WTC11 (cell line): ENCODE data around the gene SLC35E3. TPM values are rescaled to one million over a fixed set of nuclear protein-coding genes. Genes with fewer than 3 reads are reported as not detected.
A peak's percentile ranks its signal among the peaks of the same experiment; 100 is the strongest.

Experiments
- AFF4 ChIP-seq: sonication (generic); formaldehyde crosslinking; IDR thresholded peaks from 2 replicates; pipeline ENCODE4 v1.8.1; 2023; ENCODE audit warnings: mild to moderate bottlenecking, missing genetic modification reagents, borderline replicate concordance
- ARID4B ChIP-seq: sonication (generic); formaldehyde crosslinking; IDR thresholded peaks from 2 replicates; pipeline ENCODE4 v1.8.0; 2023; ENCODE audit warnings: missing genetic modification reagents, mild to moderate bottlenecking, borderline replicate concordance
- ATF1 ChIP-seq: sonication (generic); formaldehyde crosslinking; IDR thresholded peaks from 2 replicates; pipeline ENCODE4 v1.8.1; 2023; ENCODE audit warnings: mild to moderate bottlenecking, moderate library complexity, missing genetic modification reagents
- CBFB ChIP-seq: sonication (generic); formaldehyde crosslinking; IDR thresholded peaks from 2 replicates; pipeline ENCODE4 v1.8.1; 2022; ENCODE audit warnings: mild to moderate bottlenecking, low read depth, missing genetic modification reagents
- CREM ChIP-seq: sonication (generic); formaldehyde crosslinking; IDR thresholded peaks from 2 replicates; pipeline ENCODE4 v1.8.1; 2022; ENCODE audit warnings: mild to moderate bottlenecking, missing genetic modification reagents, moderate library complexity
- EMX1 ChIP-seq: fragments of 250-450 bp; sonication (Bioruptor Pico); IDR thresholded peaks from 2 replicates; pipeline ENCODE4 v1.8.0; 2021; ENCODE audit warnings: mild to moderate bottlenecking
- FOXJ3 ChIP-seq: sonication (generic); formaldehyde crosslinking; IDR thresholded peaks from 2 replicates; pipeline ENCODE4 v1.9.0; 2021; ENCODE audit warnings: missing genetic modification reagents, mild to moderate bottlenecking, borderline replicate concordance
- FOXK1 ChIP-seq: sonication (generic); formaldehyde crosslinking; IDR thresholded peaks from 2 replicates; pipeline ENCODE4 v1.8.0; 2022; ENCODE audit warnings: mild to moderate bottlenecking, moderate library complexity, missing genetic modification reagents
- FOXP1 ChIP-seq: sonication (generic); formaldehyde crosslinking; IDR thresholded peaks from 2 replicates; pipeline ENCODE4 v1.8.0; 2022; ENCODE audit warnings: missing genetic modification reagents, mild to moderate bottlenecking, moderate library complexity, borderline replicate concordance
- FOXP4 ChIP-seq: sonication (generic); formaldehyde crosslinking; IDR thresholded peaks from 2 replicates; pipeline ENCODE4 v1.8.0; 2022; ENCODE audit warnings: mild to moderate bottlenecking, missing genetic modification reagents
- GTF2I ChIP-seq: fragments of 250-450 bp; sonication (Bioruptor Pico); conservative IDR thresholded peaks from 2 replicates; pipeline ENCODE4 v1.4.0; 2021; ENCODE audit warnings: mild to moderate bottlenecking
- KAT7 ChIP-seq: sonication (generic); formaldehyde crosslinking; IDR thresholded peaks from 2 replicates; pipeline ENCODE4 v1.8.1; 2023; ENCODE audit warnings: missing genetic modification reagents, mild to moderate bottlenecking, borderline replicate concordance
- MYBL2 ChIP-seq: sonication (generic); formaldehyde crosslinking; IDR thresholded peaks from 2 replicates; pipeline ENCODE4 v1.8.1; 2023; ENCODE audit warnings: mild to moderate bottlenecking, moderate library complexity, missing genetic modification reagents
- PRDM15 ChIP-seq: sonication (generic); formaldehyde crosslinking; IDR thresholded peaks from 2 replicates; pipeline ENCODE4 v1.8.0; 2022; ENCODE audit warnings: missing genetic modification reagents
- PRRX2 ChIP-seq: fragments of 250-450 bp; sonication (Bioruptor Pico); IDR thresholded peaks from 2 replicates; pipeline ENCODE4 v1.8.0; 2021; ENCODE audit warnings: mild to moderate bottlenecking
- RORB ChIP-seq: fragments of 250-450 bp; sonication (Bioruptor Pico); IDR thresholded peaks from 2 replicates; pipeline ENCODE4 v1.9.0; 2021; ENCODE audit warnings: mild to moderate bottlenecking
- TCF7 ChIP-seq: sonication (generic); formaldehyde crosslinking; IDR thresholded peaks from 2 replicates; pipeline ENCODE4 v1.8.0; 2022; ENCODE audit warnings: mild to moderate bottlenecking, low read depth, missing genetic modification reagents, moderate library complexity
- TP53 ChIP-seq: sonication (generic); formaldehyde crosslinking; IDR thresholded peaks from 2 replicates; pipeline ENCODE4 v1.8.1; 2023; ENCODE audit warnings: mild to moderate bottlenecking, missing genetic modification reagents
- ZNF121 ChIP-seq: sonication (generic); formaldehyde crosslinking; IDR thresholded peaks from 2 replicates; pipeline ENCODE4 v1.8.0; 2023; ENCODE audit warnings: missing genetic modification reagents
- ZNF138 ChIP-seq: sonication (generic); formaldehyde crosslinking; conservative IDR thresholded peaks from 2 replicates; pipeline ENCODE4 v1.8.1; 2022; ENCODE audit warnings: mild to moderate bottlenecking, moderate library complexity, missing genetic modification reagents
- ZNF263 ChIP-seq: sonication (generic); formaldehyde crosslinking; IDR thresholded peaks from 2 replicates; pipeline ENCODE4 v1.8.1; 2022; ENCODE audit warnings: low read depth, mild to moderate bottlenecking, moderate library complexity, missing genetic modification reagents
- ZNF281 ChIP-seq: sonication (generic); formaldehyde crosslinking; IDR thresholded peaks from 2 replicates; pipeline ENCODE4 v1.8.0; 2023; ENCODE audit warnings: mild to moderate bottlenecking, missing genetic modification reagents
- ZNF396 ChIP-seq: fragments of 250-450 bp; sonication (Bioruptor Pico); IDR thresholded peaks from 2 replicates; pipeline ENCODE4 v1.8.0; 2021; ENCODE audit warnings: mild to moderate bottlenecking, moderate library complexity, borderline replicate concordance
- total RNA-seq: library from RNA; stranded (reverse); gene quantifications from 3 replicates; pipeline ENCODE4 v1.2.3, GENCODE V29; 2021

The SLC35E3 gene
- total RNA-seq, 1 experiment from 2014 or later: 11.3 TPM

GRCh38 chr12:68745904-68746571, at the start of gene SLC35E3 (continued):
- TF ChIP-seq GTF2I (no peak), FOXP1 (CRISPR knock-in tag) (peak; percentile 85), ATF1 (CRISPR knock-in tag) (peak; percentile 58; the same call in 1 of the 2 replicates), MYBL2 (CRISPR knock-in tag) (0 out of 2 replicates have a peak, but pooled peaks have one; percentile 63), AFF4 (CRISPR knock-in tag) (no peak), FOXJ3 (CRISPR knock-in tag) (no peak), ZNF281 (CRISPR knock-in tag) (peak; percentile 40; the same call in 1 of the 2 replicates), CBFB (CRISPR knock-in tag) (no peak), TCF7 (no peak), FOXP4 (CRISPR knock-in tag) (peak; percentile 92), ARID4B (CRISPR knock-in tag) (peak; percentile 78), RORB (CRISPR knock-in tag) (no peak), FOXK1 (CRISPR knock-in tag) (peak; percentile 88), PRDM15 (CRISPR knock-in tag) (0 out of 2 replicates have a peak, but pooled peaks have one; percentile 19), ZNF121 (peak; percentile 60; the same call in 1 of the 2 replicates), PRRX2 (CRISPR knock-in tag) (peak; percentile 88), ZNF263 (no peak), KAT7 (CRISPR knock-in tag) (no peak), ZNF138 (no peak), EMX1 (peak; percentile 86; the same call in 1 of the 2 replicates), CREM (CRISPR knock-in tag) (peak; percentile 56; the same call in 1 of the 2 replicates), TP53 (CRISPR knock-in tag) (peak; percentile 50; the same call in 1 of the 2 replicates), ZNF396 (CRISPR knock-in tag) (no peak)
